Epithelial cell of proximal tubule (primary cell): ENCODE data around the gene APOBEC4. TPM values are rescaled to one million over a fixed set of nuclear protein-coding genes. Genes with fewer than 3 reads are reported as not detected.

ENCODE experiments used
- DNase-seq: peaks from one replicate; pipeline ENCODE4 v3.0.0-alpha.2; 2011; ENCODE audit warnings: low read depth
- H3K4me3 ChIP-seq: 2 replicates; pipeline ENCODE4 v1.5.1; 2011; ENCODE audit warnings: low read depth, mild to moderate bottlenecking, low read length
- CTCF ChIP-seq: conservative IDR thresholded peaks from 2 replicates; pipeline ENCODE4 v1.5.1; 2012; ENCODE audit warnings: low read depth, mild to moderate bottlenecking, low read length
- total RNA-seq: library from RNA; depleted of rRNA; stranded (reverse); fragments of >200 nt; gene quantifications from 2 replicates; pipeline ENCODE4 v1.2.3, GENCODE V29; 2015

Gene APOBEC4
- total RNA-seq, 1 donor from 2014 or later: not detected

GRCh38 chr1:183653876-183654451 lies 848 bp upstream of the APOBEC4 start:
- no peak overlapping the region for H3K4me3 ChIP-seq
- no peak for DNase-seq
- no peak for TF ChIP-seq CTCF

- no peak for DNase-seq
- H3K4me3 ChIP-seq: no peak overlapping the region
- no peak for TF ChIP-seq CTCF
Observed at GRCh38 chr1:183653462-183653794, 312 bp upstream of the APOBEC4 start.

GRCh38 chr1:183652107-183652506 lies 1.0 kb downstream of the APOBEC4 start:
- H3K4me3 ChIP-seq: no peak overlapping the region
- no peak for DNase-seq
- TF ChIP-seq CTCF: no peak

GRCh38 chr1:183651612-183652011 lies 1.5 kb downstream of the APOBEC4 start:
- no peak overlapping the region for H3K4me3 ChIP-seq
- no peak for DNase-seq
- no peak for TF ChIP-seq CTCF

- DNase-seq: no peak
- H3K4me3 ChIP-seq: no peak overlapping the region
- TF ChIP-seq CTCF: no peak
Observed at GRCh38 chr1:183648042-183648441, 5.1 kb downstream of the APOBEC4 start.

GRCh38 chr1:183646776-183647175 lies 6.3 kb downstream of the APOBEC4 start:
- DNase-seq: no peak
- H3K4me3 ChIP-seq: no peak overlapping the region
- no peak for TF ChIP-seq CTCF

GRCh38 chr1:183645531-183645930 lies 7.6 kb downstream of the APOBEC4 start:
- no peak for DNase-seq
- TF ChIP-seq CTCF: no peak
- H3K4me3 ChIP-seq: no peak overlapping the region
